Breast epithelium (tissue), 4 donors: ENCODE results near the gene ZCCHC14. TPM values are rescaled to one million over a fixed set of nuclear protein-coding genes. Genes with fewer than 3 reads are reported as not detected.

Experiments
- DNase-seq, 2 donors: peaks; one replicate each; pipeline ENCODE4 v3.0.0-alpha.2; 2019; ENCODE audit warnings: low spot score in 2 of 2
- H3K27ac ChIP-seq, 2 donors: fragments of 200-600 bp; sonication (generic) in 1 of 2; one replicate each; pipeline ENCODE4 v1.5.1; 2016 to 2019; ENCODE audit warnings: mild to moderate bottlenecking in 1 of 2
- H3K27me3 ChIP-seq, 2 donors: fragments of 200-600 bp; sonication (generic) in 1 of 2; one replicate each; pipeline versions ENCODE4 v1.5.1 to v1.6.0; 2017 to 2019; ENCODE audit warnings: control low read depth in 1 of 2, mild to moderate bottlenecking in 1 of 2
- H3K36me3 ChIP-seq: fragments of 200-600 bp; one replicate; pipeline ENCODE4 v1.5.1; 2019
- H3K4me1 ChIP-seq, 2 donors: fragments of 200-600 bp; sonication (generic); one replicate each; pipeline ENCODE4 v1.5.1; 2016 to 2019; ENCODE audit warnings: control low read depth in 1 of 2
- H3K4me3 ChIP-seq, 3 donors: fragments of 200-600 bp; sonication (generic); 1 replicate in 2 of 3; 2 replicates in 1 of 3; pipeline ENCODE4 v1.5.1; 2016 to 2019; ENCODE audit warnings: mild to moderate bottlenecking in 3 of 3, moderate library complexity in 2 of 3
- H3K9me3 ChIP-seq, 2 donors: fragments of 200-600 bp; sonication (generic) in 1 of 2; one replicate each; pipeline ENCODE4 v1.5.1; 2016 to 2019; ENCODE audit warnings: control low read depth in 1 of 2
- CTCF ChIP-seq, 3 donors: fragments of 450-650 bp; IDR thresholded peaks; one replicate each; pipeline ENCODE4 v1.5.1; 2016 to 2017; ENCODE audit warnings: antibody characterized with exemption in 3 of 3, mild to moderate bottlenecking in 3 of 3, moderate library complexity in 3 of 3
- POLR2A ChIP-seq: fragments of 450-650 bp; IDR thresholded peaks from one replicate; pipeline ENCODE4 v1.6.1; 2016; ENCODE audit warnings: antibody characterized with exemption, mild to moderate bottlenecking, moderate library complexity
- POLR2AphosphoS5 ChIP-seq, 3 donors: sonication (generic); formaldehyde crosslinking; IDR thresholded peaks; one replicate each; pipeline ENCODE4 v1.6.1; 2017; ENCODE audit warnings: antibody characterized with exemption in 3 of 3
- intact Hi-C: fragments of 100-400 bp; cut with DNase I; formaldehyde crosslinking; loops from one replicate; pipeline ENCODE4 v1.15.1; 2023; ENCODE audit warnings: low total_unique reads
- total RNA-seq, 3 donors: library from RNA; depleted of rRNA; stranded (reverse); fragments of >200 nt; gene quantifications; one replicate each; pipeline ENCODE4 v1.1.0, GENCODE V29; 2016

ZCCHC14 gene
- total RNA-seq, 3 donors from 2014 or later = 15.2 to 21.0 (median 18.7) TPM

- Histone ChIP-seq H3K36me3 (no peaks in the 10 kb centered on the region), H3K27ac (no peak overlapping the region), H3K4me3 (no peak overlapping the region), H3K27me3 (no peaks in the 10 kb centered on the region), H3K4me1 (no peaks in the 10 kb centered on the region), H3K9me3 (no peaks in the 10 kb centered on the region)
- no peak for TF ChIP-seq POLR2A
- TF ChIP-seq POLR2AphosphoS5 (IDR thresholded peaks at IDR 0.05) = no peak
- TF ChIP-seq CTCF (IDR thresholded peaks at IDR 0.05) = no peak
- no peak for DNase-seq
- intact Hi-C loops = no loop called here
Measured at GRCh38 chr16:87358696-87359095, 134.1 kb downstream of the ZCCHC14 start.

- H3K27ac ChIP-seq = no peak overlapping the region
- TF ChIP-seq POLR2A (no peak), POLR2AphosphoS5 (IDR thresholded peaks at IDR 0.05) (no peak), CTCF (IDR thresholded peaks at IDR 0.05) (no peak)
- no peak for DNase-seq
Measured at GRCh38 chr16:87358250-87358649, 134.6 kb downstream of the ZCCHC14 start.

GRCh38 chr16:87356491-87356853 is 136.4 kb downstream of the ZCCHC14 start:
- Histone ChIP-seq H3K27ac (no peak overlapping the region), H3K9me3 (no peaks in the 10 kb centered on the region), H3K4me3 (no peak overlapping the region), H3K4me1 (no peaks in the 10 kb centered on the region), H3K27me3 (no peaks in the 10 kb centered on the region), H3K36me3 (no peaks in the 10 kb centered on the region)
- no peak for DNase-seq
- intact Hi-C loops = no loop called here
- TF ChIP-seq POLR2A (no peak), POLR2AphosphoS5 (IDR thresholded peaks at IDR 0.05) (no peak), CTCF (IDR thresholded peaks at IDR 0.05) (no peak)

More at GRCh38 chr16:87358250-87358649, 134.6 kb downstream of the ZCCHC14 start:
- intact Hi-C loops = no loop called here
- H3K9me3 ChIP-seq = no peaks in the 10 kb centered on the region
- H3K4me1 ChIP-seq = no peaks in the 10 kb centered on the region
- no peaks in the 10 kb centered on the region for H3K36me3 ChIP-seq
- H3K4me3 ChIP-seq = no peak overlapping the region
- no peaks in the 10 kb centered on the region for H3K27me3 ChIP-seq

Other genes starting within 250 kb of the ZCCHC14 start
- 1 to 10 TPM in 2 of 3 donors, not detected in 1; 2.0 to 3.8 TPM for gene C16orf95, start 175.6 kb downstream of the ZCCHC14 start, total RNA-seq
- 10 to 100 TPM; 43.0 to 74.7 (median 67.4) TPM for gene FBXO31, start 109.2 kb downstream of the ZCCHC14 start, total RNA-seq
- gene MAP1LC3B, start 100.7 kb downstream of the ZCCHC14 start, total RNA-seq = 10 to 100 TPM; 58.0 to 72.3 (median 69.1) TPM
- gene JPH3, start 109.5 kb upstream of the ZCCHC14 start, total RNA-seq = under 1 TPM in 1 of 3 donors, not detected in 2; 0.33 TPM